HG03432 (cell line): ENCODE results near the gene FOXJ3.

Experiments
- ATAC-seq: cut with Tn5 transposase; IDR thresholded peaks from one replicate; pipeline ENCODE4 v1.9.1; 2021; ENCODE audit warnings: mild to moderate bottlenecking, moderate library complexity; ENCODE audit not compliant: unreplicated experiment

Gene FOXJ3

GRCh38 chr1:42334240-42335049, 590 bp downstream of the FOXJ3 start:
- ATAC-seq = peak; percentile 65

DNA sequence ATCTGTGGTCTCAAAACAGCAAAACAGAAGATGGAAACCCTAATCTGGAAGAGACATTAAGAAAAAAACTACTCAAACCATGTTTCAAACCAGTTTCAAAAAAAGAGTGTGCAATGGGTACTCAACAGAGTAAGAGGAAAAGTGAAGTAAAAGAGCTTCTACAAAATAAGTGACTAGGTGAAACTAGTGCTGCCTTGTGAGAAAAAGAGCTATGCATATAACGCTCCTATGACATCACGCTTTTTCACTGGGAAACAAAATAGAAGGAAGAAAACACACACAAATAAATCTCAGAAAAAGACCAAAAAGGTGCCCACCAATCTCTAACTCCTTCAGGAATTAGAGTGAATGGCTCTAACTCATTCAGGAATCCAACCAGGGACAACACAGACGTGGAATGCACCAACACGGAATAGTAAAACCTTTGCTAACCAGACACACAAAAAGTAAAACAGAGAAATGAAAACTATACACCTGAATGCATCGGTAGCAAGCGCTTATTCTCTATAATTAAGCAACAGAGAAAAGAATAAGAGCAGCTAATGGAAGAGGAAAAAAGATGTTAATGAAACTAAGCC, 1.3 kb downstream of the FOXJ3 start:
- no peak for ATAC-seq

DNA sequence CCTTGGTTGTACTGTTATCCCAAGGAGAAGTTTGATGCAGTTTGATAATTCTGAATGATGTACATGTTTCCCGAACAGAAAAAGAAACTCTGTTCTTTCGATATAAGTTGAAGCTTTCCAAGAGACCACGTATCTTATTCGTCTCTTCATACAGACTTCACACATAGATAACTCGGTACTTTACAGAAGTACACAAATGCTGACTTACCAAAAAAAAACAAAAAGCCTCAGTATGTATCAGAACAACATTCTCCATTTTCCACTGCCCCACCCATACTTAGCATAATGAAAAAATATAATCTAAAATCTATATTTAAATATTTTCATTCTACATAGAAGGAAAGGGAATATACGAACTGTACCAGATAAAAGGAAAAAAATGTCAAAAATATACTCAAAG, 2.2 kb downstream of the FOXJ3 start:
- no peak for ATAC-seq

DNA sequence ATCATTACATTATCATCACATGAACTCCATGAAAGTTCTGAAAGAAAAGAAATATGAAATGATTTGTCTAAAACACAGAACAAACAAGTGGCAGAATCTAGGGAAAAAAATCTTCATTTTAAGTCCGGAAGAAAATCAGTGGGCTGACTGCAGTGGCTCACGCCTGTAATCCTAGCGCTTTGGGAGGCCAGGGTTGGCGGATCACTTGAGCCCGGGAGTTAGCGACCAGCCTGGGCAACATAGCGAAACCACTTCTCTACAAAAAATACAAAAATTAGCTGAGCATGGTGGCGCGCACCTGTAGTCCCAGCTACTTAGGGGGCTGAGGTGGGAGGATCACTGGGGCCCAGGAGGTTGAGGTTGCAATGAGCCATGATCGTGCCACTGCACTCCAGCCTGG, 4.8 kb downstream of the FOXJ3 start:
- no peak for ATAC-seq

DNA sequence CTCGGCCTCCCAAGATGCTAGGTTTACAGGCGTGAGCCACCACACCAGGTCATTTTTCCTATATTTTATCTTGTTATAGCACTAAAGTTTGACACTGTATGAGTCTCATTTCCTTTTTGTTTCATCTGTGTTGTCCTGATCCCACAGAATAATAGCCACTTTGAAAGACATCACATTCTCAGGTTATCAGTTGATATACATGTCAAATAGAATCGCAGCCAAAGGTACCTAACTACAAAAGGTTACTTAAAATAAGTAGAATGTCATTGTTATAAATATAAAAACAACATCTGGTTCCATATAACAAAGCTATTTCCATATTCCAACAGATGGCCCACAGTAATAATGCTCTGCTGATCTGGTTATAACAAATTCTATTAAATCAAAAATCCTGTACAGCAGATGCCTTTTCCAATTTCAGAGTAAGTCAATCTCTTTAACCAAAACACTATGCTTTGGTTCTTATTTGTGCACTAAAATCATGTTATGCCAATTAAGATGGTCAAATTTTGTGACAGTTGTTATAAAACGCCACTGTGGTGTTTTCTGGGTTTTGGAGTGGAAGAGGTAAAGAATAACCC, 6.0 kb downstream of the FOXJ3 start:
- ATAC-seq = no peak

GRCh38 chr1:42328047-42328625, 6.9 kb downstream of the FOXJ3 start:
- no peak for ATAC-seq

DNA sequence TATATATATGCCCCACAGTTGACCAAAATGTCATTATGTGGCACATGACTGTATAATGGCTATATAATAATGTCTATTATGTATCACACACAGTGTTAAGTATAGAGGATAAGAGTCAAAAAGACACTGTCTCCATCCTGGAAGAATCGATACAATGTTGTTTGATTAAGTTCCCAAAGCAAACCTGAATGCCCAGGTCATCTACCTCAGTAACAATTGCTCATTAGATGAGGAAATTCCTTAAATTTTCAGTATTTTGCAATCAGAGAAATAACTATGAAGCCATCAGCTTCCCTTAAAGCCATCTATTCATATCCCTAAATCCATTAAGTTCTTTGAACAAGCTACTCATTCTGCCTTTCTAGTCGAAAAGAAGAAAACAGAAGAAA, 10.0 kb downstream of the FOXJ3 start:
- ATAC-seq = no peak

GRCh38 chr1:42324398-42325013, 10.5 kb downstream of the FOXJ3 start:
- ATAC-seq = no peak

- no peak for ATAC-seq
Observed at GRCh38 chr1:42323551-42323950, 11.5 kb downstream of the FOXJ3 start.

DNA sequence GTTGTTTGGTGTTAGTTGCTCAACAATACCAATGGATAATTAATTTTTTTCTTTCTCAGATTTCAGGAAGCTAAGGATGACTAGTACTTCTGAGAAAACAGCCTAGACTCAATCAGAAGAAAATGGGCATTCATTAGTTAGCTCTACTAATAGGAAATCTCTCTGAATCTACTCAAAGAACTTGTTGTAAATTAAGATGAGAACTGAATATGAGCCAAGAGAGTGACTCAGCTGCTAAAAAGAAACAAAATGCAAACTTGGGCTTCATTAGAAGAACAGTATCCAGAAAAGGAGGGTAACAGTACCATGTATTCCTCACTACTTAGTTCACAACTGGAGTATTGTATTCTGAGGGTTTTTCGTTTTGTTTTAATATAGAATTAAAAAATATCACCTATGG, 12.5 kb downstream of the FOXJ3 start:
- ATAC-seq = no peak

DNA sequence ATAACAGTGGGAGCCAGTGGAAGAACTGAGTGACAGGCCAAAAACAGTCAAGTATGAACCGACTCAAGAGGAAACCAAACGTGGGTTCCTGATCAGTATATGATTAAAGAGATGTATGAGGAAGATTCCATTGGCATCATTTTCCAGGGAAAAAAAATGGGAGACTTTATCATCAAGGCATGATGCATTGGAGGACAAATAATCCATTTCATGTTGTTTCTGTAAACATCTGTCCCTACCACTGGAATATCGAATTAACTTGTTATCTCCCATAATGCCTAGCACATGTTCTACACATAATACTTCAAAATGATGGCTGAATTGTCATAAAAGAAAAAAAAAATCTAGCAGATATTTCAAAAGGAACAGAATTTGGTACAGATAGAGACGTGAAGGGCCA, 13.3 kb downstream of the FOXJ3 start:
- no peak for ATAC-seq

DNA sequence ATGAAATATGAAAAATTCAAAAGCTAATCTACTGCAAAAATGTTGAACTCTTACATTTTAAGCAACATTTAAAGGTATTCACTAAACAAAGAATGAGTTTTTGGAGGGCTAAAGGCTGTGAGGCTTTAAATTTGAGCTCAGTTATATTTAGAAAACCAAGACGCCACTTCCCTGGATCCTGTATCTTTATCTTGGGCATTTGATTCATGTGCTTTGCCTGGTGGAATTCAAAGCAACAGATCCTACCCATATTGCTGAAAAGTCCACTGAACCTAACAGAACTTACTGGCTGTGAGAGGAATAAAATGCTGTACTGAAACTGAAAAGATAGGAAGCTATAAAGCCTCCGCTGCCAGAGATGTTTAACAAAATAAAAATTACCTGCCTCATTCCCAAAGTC, 14.3 kb downstream of the FOXJ3 start:
- ATAC-seq = no peak

DNA sequence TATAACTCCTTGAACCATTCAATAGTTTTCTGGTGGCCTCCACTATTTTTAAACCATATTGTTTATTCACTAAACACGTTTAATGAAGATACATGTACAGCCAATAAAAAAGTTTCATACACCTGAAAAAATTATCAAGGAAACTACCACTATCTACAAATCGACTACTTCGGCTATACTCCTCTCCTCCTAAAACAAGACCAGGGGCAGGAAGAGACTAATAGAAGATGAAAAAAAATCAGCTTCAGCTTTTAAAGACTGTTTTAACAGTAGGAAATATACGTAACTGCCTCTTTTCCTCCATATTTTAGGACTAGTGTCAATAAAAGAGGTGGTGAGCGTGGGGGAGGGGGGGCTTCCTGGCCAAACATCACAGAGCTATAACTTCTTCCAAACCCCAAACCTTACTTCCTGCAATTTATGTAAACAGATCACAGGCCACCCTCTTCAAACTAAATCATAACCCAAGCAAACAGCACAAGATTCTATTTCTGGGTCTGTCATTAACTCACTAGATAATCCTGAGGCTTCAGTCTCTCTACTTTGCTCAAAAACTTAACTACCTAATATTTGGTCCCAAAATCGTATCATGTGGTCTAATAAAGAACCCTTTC, 15.1 kb downstream of the FOXJ3 start:
- ATAC-seq = no peak

DNA sequence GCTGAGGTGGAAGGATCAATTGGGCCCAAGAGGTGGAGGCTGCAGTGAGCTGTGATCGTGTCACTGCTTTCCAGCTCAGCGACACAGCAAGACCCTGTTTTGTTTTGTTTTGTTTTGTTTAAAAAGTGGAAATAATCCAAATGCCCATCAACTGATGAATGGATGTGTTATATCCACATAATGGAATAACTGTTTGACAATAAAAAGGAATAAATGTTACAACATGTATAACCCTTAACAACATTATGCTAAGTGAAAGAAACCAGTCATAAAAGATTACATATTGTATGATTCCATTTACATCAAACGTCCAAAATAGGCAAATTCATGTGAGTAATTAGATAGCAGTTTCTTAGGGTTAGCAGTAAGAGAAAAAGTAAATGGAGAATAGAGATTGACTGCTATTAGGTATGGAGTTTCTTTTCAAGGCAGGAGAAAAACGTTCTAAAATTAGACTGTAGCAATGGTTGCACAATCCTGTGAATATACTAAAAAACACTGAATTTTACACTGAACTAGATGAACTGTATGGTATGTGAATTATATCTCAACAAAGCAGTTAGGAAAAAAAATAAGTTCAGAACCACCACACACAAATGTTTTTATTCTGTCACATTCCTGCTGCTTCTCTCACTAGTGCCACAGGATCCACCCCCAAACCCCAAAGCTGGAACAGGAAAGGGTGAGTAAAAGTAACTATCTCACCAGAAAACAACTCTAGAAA, 15.7 kb downstream of the FOXJ3 start:
- no peak for ATAC-seq

GRCh38 chr1:42318601-42319000, 16.4 kb downstream of the FOXJ3 start:
- no peak for ATAC-seq

DNA sequence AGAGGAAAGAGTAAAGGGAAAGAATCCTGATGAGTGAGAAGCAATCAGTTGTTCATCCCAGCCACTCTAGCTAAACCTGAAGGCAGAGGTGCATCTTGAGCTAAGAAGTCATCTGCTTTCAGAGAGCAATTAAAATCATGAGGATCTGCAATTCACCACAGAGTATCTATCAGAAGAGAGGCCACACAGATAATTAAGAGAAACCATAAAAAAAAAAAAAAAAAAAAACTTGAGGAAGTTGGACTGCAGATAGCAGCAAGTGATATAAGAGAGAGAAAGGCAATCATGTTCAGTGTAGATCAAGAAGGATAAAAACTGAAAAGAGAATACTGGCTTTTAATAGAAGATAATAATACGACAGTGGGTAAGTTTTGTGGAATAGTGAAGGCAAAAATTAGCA, 17.7 kb downstream of the FOXJ3 start:
- ATAC-seq = no peak

- ATAC-seq = no peak
Observed at GRCh38 chr1:42316292-42316691, 18.7 kb downstream of the FOXJ3 start.

GRCh38 chr1:42315500-42315899, 19.5 kb downstream of the FOXJ3 start:
- no peak for ATAC-seq

DNA sequence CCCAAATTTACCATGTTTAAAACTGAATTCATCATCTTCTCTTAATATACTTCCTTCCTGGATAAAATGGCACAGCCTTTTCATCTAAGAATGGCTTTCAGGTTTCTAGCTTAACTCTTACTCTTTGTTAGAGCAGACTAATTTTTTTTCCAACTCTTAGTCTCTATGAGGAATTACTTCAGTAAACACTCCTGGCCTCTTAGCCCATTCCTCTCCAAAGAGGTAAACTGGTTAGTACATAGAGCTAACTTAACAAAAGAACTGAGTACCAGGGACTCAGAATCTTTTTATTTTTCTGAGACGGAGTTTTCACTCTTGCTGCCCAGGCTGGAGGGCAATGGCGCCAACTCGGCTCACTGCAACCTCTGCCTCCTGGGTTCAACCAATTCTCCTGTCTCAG, 21.1 kb downstream of the FOXJ3 start:
- ATAC-seq = no peak

GRCh38 chr1:42312576-42313212, 22.3 kb downstream of the FOXJ3 start:
- no peak for ATAC-seq
